Ascending aorta (tissue), 2 donors: ENCODE data around the gene ANGEL1. TPM values are rescaled to one million over a fixed set of nuclear protein-coding genes. Genes with fewer than 3 reads are reported as not detected.

Experiments
- DNase-seq, 2 donors: peaks; one replicate each; pipeline ENCODE4 v3.0.0-alpha.2; 2019; ENCODE audit warnings: low spot score in 2 of 2
- H3K27ac ChIP-seq, 2 donors: fragments of 200-600 bp; sonication (generic); one replicate each; pipeline ENCODE4 v1.5.1; 2016 to 2017; ENCODE audit warnings: mild to moderate bottlenecking in 1 of 2
- H3K27me3 ChIP-seq: fragments of 200-600 bp; sonication (generic); one replicate; pipeline ENCODE4 v1.5.1; 2017
- H3K36me3 ChIP-seq, 2 donors: fragments of 200-600 bp; sonication (generic); one replicate each; pipeline ENCODE4 v1.5.1; 2016
- H3K4me1 ChIP-seq, 2 donors: fragments of 200-600 bp; sonication (generic); one replicate each; pipeline ENCODE4 v1.5.1; 2016 to 2017; ENCODE audit warnings: mild to moderate bottlenecking in 1 of 2
- H3K4me3 ChIP-seq, 2 donors: fragments of 200-600 bp; sonication (generic); one replicate each; pipeline ENCODE4 v1.5.1; 2016 to 2017; ENCODE audit warnings: mild to moderate bottlenecking in 1 of 2
- H3K9me3 ChIP-seq, 2 donors: fragments of 200-600 bp; sonication (generic); one replicate each; pipeline ENCODE4 v1.5.1; 2016
- CTCF ChIP-seq, 3 experiments: fragments of 200-600 bp in 2 of 3; fragments of 450-650 bp in 1 of 3; sonication (generic) in 2 of 3; IDR thresholded peaks; one replicate each; pipeline ENCODE4 v1.5.1; 2016 to 2019; ENCODE audit warnings: antibody characterized with exemption in 3 of 3, mild to moderate bottlenecking in 1 of 3, moderate library complexity in 1 of 3
- intact Hi-C: fragments of 100-400 bp; cut with DNase I; formaldehyde crosslinking; loops from one replicate; pipeline ENCODE4 v1.15.1; 2023
- total RNA-seq: library from RNA; depleted of rRNA; stranded (reverse); fragments of >200 nt; gene quantifications from one replicate; pipeline ENCODE4 v1.1.0, GENCODE V29; 2016

The ANGEL1 gene
- total RNA-seq, 1 donor from 2014 or later: 15.5 TPM

DNA sequence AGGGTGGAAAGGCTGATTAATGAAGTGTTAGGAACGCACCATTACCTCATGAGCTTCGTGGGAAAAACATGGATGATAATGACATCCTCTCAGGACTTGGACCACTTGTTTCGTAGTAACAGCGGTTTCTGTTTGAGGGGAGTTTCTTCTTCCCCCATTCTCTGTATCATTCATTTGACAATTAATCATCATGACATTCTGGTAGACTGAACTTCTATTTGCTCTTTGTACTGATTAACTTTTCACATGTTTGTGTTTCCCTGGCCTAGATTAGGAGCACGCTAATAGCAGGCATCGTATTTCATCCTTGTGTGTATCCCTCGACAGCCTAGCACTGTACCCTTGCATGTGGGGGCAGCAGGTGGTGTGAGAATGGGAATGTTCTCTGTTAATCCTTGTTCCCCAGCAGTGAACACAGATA lies 21.6 kb upstream of the ANGEL1 start:
- no peaks in the 10 kb centered on the region for H3K27me3 ChIP-seq
- no peak for DNase-seq
- intact Hi-C loops: no loop called here
- no peaks in the 10 kb centered on the region for H3K36me3 ChIP-seq
- H3K4me3 ChIP-seq: no peak overlapping the region
- no peaks in the 10 kb centered on the region for H3K9me3 ChIP-seq
- H3K27ac ChIP-seq: no peak overlapping the region
- H3K4me1 ChIP-seq: no peaks in the 10 kb centered on the region
- TF ChIP-seq CTCF (IDR thresholded peaks at IDR 0.05): no peak

DNA sequence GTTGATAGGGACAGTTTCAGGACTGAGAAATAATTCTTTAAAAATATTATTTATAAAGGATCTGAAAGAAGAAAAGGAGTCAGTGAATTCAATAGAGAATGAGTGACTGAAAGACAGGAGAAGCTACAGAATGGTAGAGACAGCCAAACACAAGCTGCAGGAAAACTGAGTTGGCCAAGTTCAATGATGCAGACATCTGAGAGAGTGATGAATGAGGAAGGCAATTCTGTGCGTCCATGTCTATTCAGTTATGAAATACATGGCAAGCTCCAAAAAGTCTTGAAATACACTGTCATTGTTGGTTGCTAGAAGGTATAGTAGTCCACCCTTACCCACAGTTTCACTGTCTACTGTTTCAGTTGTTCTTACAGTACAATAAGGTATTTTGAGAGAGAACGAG lies 20.3 kb upstream of the ANGEL1 start:
- intact Hi-C loops: no loop called here
- H3K36me3 ChIP-seq: no peaks in the 10 kb centered on the region
- no peak for TF ChIP-seq CTCF (IDR thresholded peaks at IDR 0.05)
- H3K4me1 ChIP-seq: no peaks in the 10 kb centered on the region
- H3K27me3 ChIP-seq: no peaks in the 10 kb centered on the region
- H3K9me3 ChIP-seq: no peaks in the 10 kb centered on the region
- no peak overlapping the region for H3K4me3 ChIP-seq
- no peak for DNase-seq
- H3K27ac ChIP-seq: no peak overlapping the region

GRCh38 chr14:76832503-76832988 lies 19.9 kb upstream of the ANGEL1 start:
- Histone ChIP-seq H3K4me3 (no peak overlapping the region), H3K27ac (no peak overlapping the region), H3K27me3 (no peaks in the 10 kb centered on the region), H3K4me1 (no peaks in the 10 kb centered on the region), H3K36me3 (no peaks in the 10 kb centered on the region), H3K9me3 (no peaks in the 10 kb centered on the region)
- intact Hi-C loops: no loop called here
- no peak for DNase-seq
- no peak for TF ChIP-seq CTCF (IDR thresholded peaks at IDR 0.05)

DNA sequence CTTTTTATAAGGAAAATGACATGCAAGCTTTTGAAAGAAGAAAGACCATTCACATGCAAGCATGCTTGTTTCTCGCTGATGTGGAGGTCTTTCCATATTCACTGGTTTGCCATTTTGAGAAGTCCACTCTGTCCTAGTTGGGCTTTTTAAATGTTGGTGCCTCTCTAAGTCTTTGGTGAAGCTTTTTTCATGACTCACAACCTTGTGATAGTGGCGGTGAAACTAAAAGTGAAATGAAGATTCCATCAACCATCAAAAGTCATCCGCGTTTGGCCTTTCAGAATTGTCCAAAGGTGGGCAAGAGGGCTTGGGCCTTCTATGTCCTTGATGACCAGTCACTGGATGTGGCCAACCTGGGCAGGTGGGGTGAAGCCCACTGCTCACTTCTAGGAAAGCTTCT lies 17.9 kb upstream of the ANGEL1 start:
- peak in 1 of 2 donors; percentile 27 for DNase-seq
- Histone ChIP-seq H3K9me3 (no peaks in the 10 kb centered on the region), H3K4me3 (no peak overlapping the region), H3K27me3 (no peaks in the 10 kb centered on the region), H3K27ac (no peak overlapping the region), H3K36me3 (no peaks in the 10 kb centered on the region), H3K4me1 (no peaks in the 10 kb centered on the region)
- intact Hi-C loops: no loop called here
- no peak for TF ChIP-seq CTCF (IDR thresholded peaks at IDR 0.05)

DNA sequence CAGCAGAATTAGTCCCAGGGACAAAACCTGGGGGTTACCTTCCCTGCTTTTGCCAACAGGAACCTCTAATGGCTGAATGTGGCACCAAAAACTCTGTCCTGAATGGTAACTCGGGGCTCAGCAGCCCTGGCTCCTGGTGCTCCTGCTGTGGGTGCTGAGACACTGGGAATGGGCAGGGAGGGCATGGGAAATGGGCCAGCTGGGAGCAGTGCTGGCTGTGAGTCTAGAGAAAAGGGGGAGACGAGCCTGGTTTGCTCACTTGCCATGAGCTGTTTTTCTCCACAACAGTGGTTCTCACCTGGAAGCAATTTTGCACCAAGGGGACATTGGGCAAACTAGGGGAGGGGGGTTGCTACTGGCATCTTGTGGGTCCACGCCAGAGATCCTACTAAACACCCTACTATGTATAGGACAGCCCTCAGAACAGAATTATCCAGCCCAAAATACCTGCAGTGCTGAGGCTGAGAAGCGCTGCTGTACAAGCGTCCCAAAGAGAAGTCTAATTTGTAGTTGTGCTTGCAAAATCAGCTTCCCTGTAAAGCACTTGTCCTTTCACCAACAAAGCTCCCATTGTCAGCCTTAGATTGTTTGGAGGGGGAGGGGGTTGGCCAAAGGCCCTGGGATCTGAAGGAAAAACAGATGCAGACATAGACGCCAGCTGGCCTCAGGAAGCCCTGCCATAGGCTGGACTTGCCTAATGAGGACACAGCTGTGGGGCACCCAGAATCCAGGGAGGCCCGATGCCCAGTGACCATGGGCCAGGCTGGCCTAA lies 17.2 kb upstream of the ANGEL1 start:
- intact Hi-C loops: no loop called here

More for the DNA sequence above, 17.2 kb upstream of the ANGEL1 start:
- no peak overlapping the region for H3K4me3 ChIP-seq
- no peaks in the 10 kb centered on the region for H3K4me1 ChIP-seq
- DNase-seq: no peak
- H3K27ac ChIP-seq: no peak overlapping the region
- H3K9me3 ChIP-seq: no peaks in the 10 kb centered on the region
- no peaks in the 10 kb centered on the region for H3K27me3 ChIP-seq
- no peak for TF ChIP-seq CTCF (IDR thresholded peaks at IDR 0.05)
- H3K36me3 ChIP-seq: no peaks in the 10 kb centered on the region
